GM12878 (cell line): ENCODE measurements around the gene COPE. TPM values are rescaled to one million over a fixed set of nuclear protein-coding genes. Genes with fewer than 3 reads are reported as not detected.

Experiments
- ATAC-seq: fragments of 200-7000 bp; cut with Tn5 transposase; 3 replicates; pipeline ENCODE4 v1.9.1; 2020; ENCODE audit warnings: mild to moderate bottlenecking, moderate library complexity
- BruUV-seq: library from RNA; stranded (reverse); fragments of 400-500 nt; replicated peaks from 2 replicates; lab custom pipeline; 2021; lab: Mats Ljungman, UMichigan
- CTCF ChIA-PET: fragments of 300-600 bp; sonication (Branson Sonifier 250); formaldehyde crosslinking; extraction: SDS; loops from one replicate; lab custom pipeline; 2021; ENCODE audit warnings: inconsistent platforms; lab: Yijun Ruan, JAX
- POLR2A ChIA-PET: fragments of 350-600 bp; formaldehyde crosslinking; extraction: SDS; loops from one replicate; lab custom pipeline; 2021; ENCODE audit warnings: inconsistent platforms; lab: Charles Lee
- RAD21 ChIA-PET: fragments of 300-600 bp; sonication (Branson Sonifier 250); formaldehyde crosslinking; loops from one replicate; lab custom pipeline; 2023; ENCODE audit warnings: antibody characterized with exemption; ENCODE audit not compliant: unreplicated experiment; lab: Charles Lee
- SMC1A ChIA-PET: fragments of 300-600 bp; sonication (Branson Sonifier 250); formaldehyde crosslinking; loops from one replicate; lab custom pipeline; 2023; ENCODE audit not compliant: unreplicated experiment, uncharacterized antibody; lab: Charles Lee
- DNase-seq: peaks from one replicate; pipeline ENCODE4 v3.0.0-alpha.2; 2011; ENCODE audit warnings: low read depth, low spot score
- FAIRE-seq: peaks from 3 replicates; lab custom pipeline; 2011; peaks lifted over from hg19 to GRCh38; lab: Jason Lieb, UNC
- H2AFZ ChIP-seq: 2 replicates; pipeline ENCODE4 v1.6.0; 2011; ENCODE audit warnings: low read depth, low read length, control low read depth; ENCODE audit not compliant: control insufficient read depth
- H3K27ac ChIP-seq: 2 replicates; pipeline ENCODE4 v1.5.1; 2011; ENCODE audit warnings: control low read depth; ENCODE audit not compliant: control insufficient read depth, insufficient read depth
- H3K27me3 ChIP-seq, 2 experiments: replicated peaks in 1 of 2; 2 replicates each; pipeline versions ENCODE4 v1.6.0 to v1.6.1; 2011; ENCODE audit warnings: low read length in 1 of 2; ENCODE audit not compliant: control insufficient read depth in 2 of 2, insufficient read depth in 2 of 2
- H3K36me3 ChIP-seq, 2 experiments: 2 replicates each; pipeline ENCODE4 v1.5.1; 2011; ENCODE audit warnings: low read length in 1 of 2; ENCODE audit not compliant: control insufficient read depth in 2 of 2, insufficient read depth in 2 of 2
- H3K4me1 ChIP-seq: 2 replicates; pipeline ENCODE4 v1.6.1; 2011; ENCODE audit warnings: mild to moderate bottlenecking, low read length, moderate library complexity, mixed read lengths; ENCODE audit not compliant: control insufficient read depth, insufficient read depth
- H3K4me2 ChIP-seq: 2 replicates; pipeline ENCODE4 v1.6.0; 2011; ENCODE audit warnings: control low read depth; ENCODE audit not compliant: control insufficient read depth, insufficient read depth
- H3K4me3 ChIP-seq: fragments of 200-600 bp; sonication (generic); 2 replicates; pipeline ENCODE4 v1.5.1; 2016
- H3K79me2 ChIP-seq: 2 replicates; pipeline ENCODE4 v1.6.0; 2011; ENCODE audit warnings: low read length; ENCODE audit not compliant: control insufficient read depth, insufficient read depth
- H3K9ac ChIP-seq: 2 replicates; pipeline ENCODE4 v1.8.0; 2011; ENCODE audit warnings: low read length, control low read depth, mixed read lengths; ENCODE audit not compliant: control insufficient read depth, insufficient read depth
- H3K9me3 ChIP-seq: replicated peaks from 3 replicates; pipeline ENCODE4 v1.5.1; 2011; ENCODE audit warnings: mild to moderate bottlenecking, low read length; ENCODE audit not compliant: control insufficient read depth, insufficient read depth
- H4K20me1 ChIP-seq: 2 replicates; pipeline ENCODE4 v1.6.0; 2011; ENCODE audit not compliant: control insufficient read depth, insufficient read depth
- BACH1 ChIP-seq: fragments of 450-650 bp; IDR thresholded peaks from 2 replicates; pipeline ENCODE4 v1.6.1; 2017; ENCODE audit warnings: mild to moderate bottlenecking, borderline replicate concordance
- POLR2A ChIP-seq: IDR thresholded peaks from 2 replicates; pipeline ENCODE4 v1.6.1; 2011; ENCODE audit warnings: low read depth, mild to moderate bottlenecking, low read length
- WGBS: methylation state at CpG from one replicate; pipeline ENCODE4 v1.1.6; 2016; ENCODE audit warnings: low lambda C conversion rate; ENCODE audit not compliant: insufficient replicate concordance, insufficient coverage; ENCODE audit errors: missing lambda C conversion rate; 5-methylcytosine and 5-hydroxymethylcytosine counted together
- in situ Hi-C: fragments of 300-500 bp; cut with MboI; formaldehyde crosslinking; loops from 9 replicates; pipeline ENCODE4 v1.14.3; 2018; ENCODE audit warnings: mixed read lengths
- intact Hi-C: fragments of 100-400 bp; cut with micrococcal nuclease; formaldehyde crosslinking; loops from one replicate; pipeline ENCODE4 v1.14.2; 2022; ENCODE audit not compliant: unreplicated experiment
- polyA plus RNA-seq, 11 experiments: library from polyadenylated mRNA; depleted of rRNA in 4 of 11; unstranded in 6 of 11; stranded (reverse) in 5 of 11; fragments of >200 nt; fragmentation: Nextera tagmentation in 4 of 11; fragmentation: Illumina TruSeq in 1 of 11; extraction: Ambion mirVana in 4 of 11; extraction: Trizol in 1 of 11; gene quantifications; 1 replicate in 1 of 11; 2 replicates in 10 of 11; pipeline versions ENCODE4 v1.2.1 to v1.2.3, GENCODE V29; 2011 to 2016; ENCODE audit warnings: inconsistent platforms in 2 of 11, missing spikeins in 2 of 11, low read depth in 1 of 11
- total RNA-seq, 4 experiments: library from RNA; depleted of rRNA in 3 of 4; stranded (reverse); fragments of >200 nt in 3 of 4; fragmentation: Illumina TruSeq in 1 of 4; extraction: Trizol in 1 of 4; gene quantifications; 2 replicates each; pipeline versions ENCODE4 v1.2.1 to v1.2.3, GENCODE V29; 2013 to 2021
- TF ChIP-seq, protein P1 (sequence below): IDR thresholded peaks from 2 replicates; pipeline ENCODE4 v1.6.1; 2012; ENCODE audit warnings: low read length, inconsistent platforms
- TF ChIP-seq, protein P2 (sequence below): fragments of 450-650 bp; formaldehyde crosslinking; IDR thresholded peaks from 2 replicates; pipeline ENCODE4 v1.5.0; 2022; ENCODE audit warnings: mild to moderate bottlenecking, missing genetic modification characterization

COPE gene
- total and polyA plus RNA-seq, 10 of the 15 experiments (the other 5 are each of a cell fraction or from before 2014, with no cell fraction given): 3.5 to 464 (median 222) TPM

DNA sequence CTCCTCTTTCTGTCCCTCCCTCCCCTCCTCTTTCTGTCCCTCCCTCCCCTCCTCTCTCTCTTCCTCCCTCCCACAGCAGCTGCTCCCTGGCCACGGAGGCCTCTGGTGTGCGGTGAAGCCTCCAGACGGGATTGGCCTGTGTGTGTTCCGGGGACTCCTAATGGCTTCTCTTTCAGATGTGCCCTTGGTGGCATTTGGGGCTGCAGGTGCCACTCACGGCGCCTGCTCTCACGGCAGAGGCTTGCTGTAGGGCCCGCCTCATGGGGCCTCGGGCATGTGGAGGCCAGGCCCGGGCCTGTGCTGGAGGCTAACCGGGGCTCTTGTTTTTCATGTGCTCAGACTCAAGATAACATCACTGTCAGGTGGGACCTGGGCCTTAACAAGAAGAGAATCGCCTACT is 66.5 kb downstream of the COPE start:
- ATAC-seq (no peak), FAIRE-seq (no peak), DNase-seq (no peak)
- Histone ChIP-seq H3K9ac (no peak overlapping the region), H3K4me3 (no peak overlapping the region), H2AFZ (no peak overlapping the region), H3K79me2 (peaks cover 16% of the 10 kb centered on the region), H3K27ac (no peak overlapping the region), H3K9me3 (no peaks in the 10 kb centered on the region), H3K27me3 (no peaks in the 10 kb centered on the region), H3K4me2 (no peak overlapping the region), H3K4me1 (peaks cover 24% of the 10 kb centered on the region), H4K20me1 (peaks cover 6% of the 10 kb centered on the region; the same call in 1 of the 2 replicates), H3K36me3 (peaks cover 19 to 77% of the 10 kb centered on the region in 2 experiments)
- ChIA-PET POLR2A (no interaction called here), CTCF (no interaction called here), SMC1A (no interaction called here), RAD21 (no interaction called here)
- intact Hi-C loops: no loop called here
- TF ChIP-seq, protein P1, sequence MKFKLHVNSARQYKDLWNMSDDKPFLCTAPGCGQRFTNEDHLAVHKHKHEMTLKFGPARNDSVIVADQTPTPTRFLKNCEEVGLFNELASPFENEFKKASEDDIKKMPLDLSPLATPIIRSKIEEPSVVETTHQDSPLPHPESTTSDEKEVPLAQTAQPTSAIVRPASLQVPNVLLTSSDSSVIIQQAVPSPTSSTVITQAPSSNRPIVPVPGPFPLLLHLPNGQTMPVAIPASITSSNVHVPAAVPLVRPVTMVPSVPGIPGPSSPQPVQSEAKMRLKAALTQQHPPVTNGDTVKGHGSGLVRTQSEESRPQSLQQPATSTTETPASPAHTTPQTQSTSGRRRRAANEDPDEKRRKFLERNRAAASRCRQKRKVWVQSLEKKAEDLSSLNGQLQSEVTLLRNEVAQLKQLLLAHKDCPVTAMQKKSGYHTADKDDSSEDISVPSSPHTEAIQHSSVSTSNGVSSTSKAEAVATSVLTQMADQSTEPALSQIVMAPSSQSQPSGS: no peak
- TF ChIP-seq BACH1: no peak
- BruUV-seq: no TSS peak
- in situ Hi-C loops: loop anchor here (25.0 kb wide), 1 partner anchor 390 kb away; no protein-coding TSS in a partner anchor
- 98% methylated on average over 12 of the region's 12 CpGs for WGBS

DNA sequence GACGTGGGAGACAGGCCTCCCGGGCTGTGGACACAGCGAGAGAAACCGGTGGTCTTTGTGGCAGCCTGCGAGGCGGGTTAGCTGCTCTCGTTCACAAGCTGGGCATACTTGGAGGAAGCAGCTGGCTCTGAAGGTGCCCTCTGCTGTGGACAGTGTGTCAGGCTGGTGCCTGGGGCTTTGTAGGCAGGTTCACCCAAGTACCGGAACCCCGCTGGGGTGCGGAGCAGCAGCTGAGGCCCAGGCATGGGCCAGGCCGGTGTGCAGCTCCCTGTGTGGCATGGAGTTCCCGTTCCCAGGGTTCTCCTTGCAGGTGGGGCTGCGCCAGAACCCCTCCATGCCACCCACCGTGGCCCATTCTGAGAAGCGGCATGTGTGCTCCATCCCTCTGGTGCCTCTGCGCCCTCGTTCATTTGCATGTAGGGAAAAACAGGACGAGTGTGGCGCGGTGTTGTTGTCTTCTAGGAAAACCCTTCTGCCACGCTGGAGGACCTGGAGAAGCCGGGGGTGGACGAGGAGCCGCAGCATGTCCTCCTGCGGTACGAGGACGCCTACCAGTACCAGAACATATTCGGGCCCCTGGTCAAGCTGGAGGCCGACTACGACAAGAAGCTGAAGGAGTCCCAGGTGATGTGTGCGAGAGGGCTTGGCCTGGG is 67.4 kb downstream of the COPE start:
- intact Hi-C loops (no loop called here), in situ Hi-C loops (loop anchor here (25.0 kb wide), 1 partner anchor 389 kb away; no protein-coding TSS in a partner anchor)
- no TSS peak for BruUV-seq
- peaks cover 19 to 69% of the 10 kb centered on the region in 2 experiments for H3K36me3 ChIP-seq
- peaks cover 6% of the 10 kb centered on the region; the same call in 1 of the 2 replicates for H4K20me1 ChIP-seq
- no peak for ATAC-seq
- H3K4me1 ChIP-seq: peaks cover 32% of the 10 kb centered on the region
- 98% methylated on average over 31 of the region's 31 CpGs for WGBS
- ChIA-PET POLR2A (interaction anchor here (1.2 kb wide), 1 partner anchor 10 kb away, joined by 4 read pairs; no protein-coding TSS in a partner anchor), CTCF (interaction anchor here (1.5 kb wide), 1 partner anchor 14 kb away, joined by 4 read pairs; no protein-coding TSS in a partner anchor), SMC1A (no interaction called here), RAD21 (interaction anchor here (1.6 kb wide), 1 partner anchor 19 kb away, joined by 4 read pairs; no protein-coding TSS in a partner anchor)
- no peaks in the 10 kb centered on the region for H3K27me3 ChIP-seq
- H2AFZ ChIP-seq: no peak overlapping the region
- peaks cover 22% of the 10 kb centered on the region for H3K79me2 ChIP-seq
- H3K9me3 ChIP-seq: no peaks in the 10 kb centered on the region
- FAIRE-seq: no peak
- no peak overlapping the region for H3K4me2 ChIP-seq
- no peak for DNase-seq
- H3K4me3 ChIP-seq: no peak overlapping the region
- TF ChIP-seq, protein P2, sequence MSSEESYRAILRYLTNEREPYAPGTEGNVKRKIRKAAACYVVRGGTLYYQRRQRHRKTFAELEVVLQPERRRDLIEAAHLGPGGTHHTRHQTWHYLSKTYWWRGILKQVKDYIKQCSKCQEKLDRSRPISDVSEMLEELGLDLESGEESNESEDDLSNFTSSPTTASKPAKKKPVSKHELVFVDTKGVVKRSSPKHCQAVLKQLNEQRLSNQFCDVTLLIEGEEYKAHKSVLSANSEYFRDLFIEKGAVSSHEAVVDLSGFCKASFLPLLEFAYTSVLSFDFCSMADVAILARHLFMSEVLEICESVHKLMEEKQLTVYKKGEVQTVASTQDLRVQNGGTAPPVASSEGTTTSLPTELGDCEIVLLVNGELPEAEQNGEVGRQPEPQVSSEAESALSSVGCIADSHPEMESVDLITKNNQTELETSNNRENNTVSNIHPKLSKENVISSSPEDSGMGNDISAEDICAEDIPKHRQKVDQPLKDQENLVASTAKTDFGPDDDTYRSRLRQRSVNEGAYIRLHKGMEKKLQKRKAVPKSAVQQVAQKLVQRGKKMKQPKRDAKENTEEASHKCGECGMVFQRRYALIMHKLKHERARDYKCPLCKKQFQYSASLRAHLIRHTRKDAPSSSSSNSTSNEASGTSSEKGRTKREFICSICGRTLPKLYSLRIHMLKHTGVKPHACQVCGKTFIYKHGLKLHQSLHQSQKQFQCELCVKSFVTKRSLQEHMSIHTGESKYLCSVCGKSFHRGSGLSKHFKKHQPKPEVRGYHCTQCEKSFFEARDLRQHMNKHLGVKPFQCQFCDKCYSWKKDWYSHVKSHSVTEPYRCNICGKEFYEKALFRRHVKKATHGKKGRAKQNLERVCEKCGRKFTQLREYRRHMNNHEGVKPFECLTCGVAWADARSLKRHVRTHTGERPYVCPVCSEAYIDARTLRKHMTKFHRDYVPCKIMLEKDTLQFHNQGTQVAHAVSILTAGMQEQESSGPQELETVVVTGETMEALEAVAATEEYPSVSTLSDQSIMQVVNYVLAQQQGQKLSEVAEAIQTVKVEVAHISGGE (CRISPR knock-in tag): no peak
- peak; percentile 40; the same call in 1 of the 2 replicates for TF ChIP-seq POLR2A
- no peak overlapping the region for H3K9ac ChIP-seq
- H3K27ac ChIP-seq: no peak overlapping the region
